ENCODE data around the gene CHPF.

CHPF gene

DNA sequence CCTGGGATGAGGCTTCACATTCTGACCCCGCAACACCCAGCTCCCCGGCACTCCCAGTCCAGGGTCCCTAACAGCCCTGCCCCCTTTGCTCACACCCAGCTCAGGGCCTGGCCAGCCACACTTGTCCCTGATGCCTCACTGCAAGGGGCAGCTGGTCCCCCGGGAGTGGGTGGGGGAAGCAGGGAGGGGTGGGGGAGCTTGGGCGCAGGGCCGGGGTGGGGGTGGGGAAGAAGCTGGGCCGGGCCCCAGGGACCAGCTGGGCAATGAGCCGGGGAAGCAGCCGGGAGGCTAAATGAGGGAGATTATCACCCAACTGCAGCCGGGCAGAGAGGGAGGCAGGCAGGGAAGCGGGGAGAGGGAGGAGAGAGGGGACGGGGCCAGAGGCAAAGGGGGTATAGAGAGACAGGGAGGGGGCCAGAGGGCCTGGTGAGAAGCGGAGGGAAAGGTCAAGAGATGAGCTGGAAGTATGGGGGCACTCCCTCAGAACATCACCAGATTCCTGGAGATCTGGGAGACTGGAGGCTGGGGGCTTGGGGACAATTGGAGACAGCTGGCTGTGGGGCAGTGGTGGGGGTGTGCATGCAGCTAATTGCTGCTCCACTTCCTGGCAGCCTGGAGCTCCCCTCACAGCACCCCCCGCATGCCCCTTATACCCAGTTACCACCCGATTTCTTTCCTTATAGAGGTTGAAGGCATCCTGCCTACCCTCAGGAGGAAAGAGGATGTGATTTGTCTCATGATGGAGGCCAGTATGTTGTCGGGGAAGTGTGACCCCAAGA lies 31.9 kb downstream of the CHPF start:
- H3K27me3 ChIP-seq (ENCODE audit: insufficient read depth, low read depth, severe bottlenecking) = no peaks in the 10 kb centered on the region
- peak; percentile 93 for DNase-seq
- TF ChIP-seq, protein P1, sequence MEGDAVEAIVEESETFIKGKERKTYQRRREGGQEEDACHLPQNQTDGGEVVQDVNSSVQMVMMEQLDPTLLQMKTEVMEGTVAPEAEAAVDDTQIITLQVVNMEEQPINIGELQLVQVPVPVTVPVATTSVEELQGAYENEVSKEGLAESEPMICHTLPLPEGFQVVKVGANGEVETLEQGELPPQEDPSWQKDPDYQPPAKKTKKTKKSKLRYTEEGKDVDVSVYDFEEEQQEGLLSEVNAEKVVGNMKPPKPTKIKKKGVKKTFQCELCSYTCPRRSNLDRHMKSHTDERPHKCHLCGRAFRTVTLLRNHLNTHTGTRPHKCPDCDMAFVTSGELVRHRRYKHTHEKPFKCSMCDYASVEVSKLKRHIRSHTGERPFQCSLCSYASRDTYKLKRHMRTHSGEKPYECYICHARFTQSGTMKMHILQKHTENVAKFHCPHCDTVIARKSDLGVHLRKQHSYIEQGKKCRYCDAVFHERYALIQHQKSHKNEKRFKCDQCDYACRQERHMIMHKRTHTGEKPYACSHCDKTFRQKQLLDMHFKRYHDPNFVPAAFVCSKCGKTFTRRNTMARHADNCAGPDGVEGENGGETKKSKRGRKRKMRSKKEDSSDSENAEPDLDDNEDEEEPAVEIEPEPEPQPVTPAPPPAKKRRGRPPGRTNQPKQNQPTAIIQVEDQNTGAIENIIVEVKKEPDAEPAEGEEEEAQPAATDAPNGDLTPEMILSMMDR (IDR thresholded peaks at IDR 0.05; ENCODE audit: low read depth, low read length) = no peak
- peak overlapping the region; percentile 98 for H3K27ac ChIP-seq
- peak overlapping the region; percentile 27 for H3K4me3 ChIP-seq (ENCODE audit: low read depth, low read length)
- H3K36me3 ChIP-seq = peaks cover under 1% of the 10 kb centered on the region
- no peaks in the 10 kb centered on the region for H3K9me3 ChIP-seq (ENCODE audit: severe bottlenecking)

GRCh38 chr2:219510512-219511135 lies 33.0 kb downstream of the CHPF start:
- DNase-seq = peak; percentile 78
- Histone ChIP-seq H3K9me3 (ENCODE audit: severe bottlenecking) (no peaks in the 10 kb centered on the region), H3K36me3 (peaks cover 10% of the 10 kb centered on the region), H3K27ac (peak overlapping the region; percentile 98), H3K4me3 (ENCODE audit: low read depth, low read length) (peak overlapping the region; percentile 39), H3K27me3 (ENCODE audit: insufficient read depth, low read depth, severe bottlenecking) (no peaks in the 10 kb centered on the region)
- TF ChIP-seq, protein P1 (IDR thresholded peaks at IDR 0.05; ENCODE audit: low read depth, low read length) = no peak

DNA sequence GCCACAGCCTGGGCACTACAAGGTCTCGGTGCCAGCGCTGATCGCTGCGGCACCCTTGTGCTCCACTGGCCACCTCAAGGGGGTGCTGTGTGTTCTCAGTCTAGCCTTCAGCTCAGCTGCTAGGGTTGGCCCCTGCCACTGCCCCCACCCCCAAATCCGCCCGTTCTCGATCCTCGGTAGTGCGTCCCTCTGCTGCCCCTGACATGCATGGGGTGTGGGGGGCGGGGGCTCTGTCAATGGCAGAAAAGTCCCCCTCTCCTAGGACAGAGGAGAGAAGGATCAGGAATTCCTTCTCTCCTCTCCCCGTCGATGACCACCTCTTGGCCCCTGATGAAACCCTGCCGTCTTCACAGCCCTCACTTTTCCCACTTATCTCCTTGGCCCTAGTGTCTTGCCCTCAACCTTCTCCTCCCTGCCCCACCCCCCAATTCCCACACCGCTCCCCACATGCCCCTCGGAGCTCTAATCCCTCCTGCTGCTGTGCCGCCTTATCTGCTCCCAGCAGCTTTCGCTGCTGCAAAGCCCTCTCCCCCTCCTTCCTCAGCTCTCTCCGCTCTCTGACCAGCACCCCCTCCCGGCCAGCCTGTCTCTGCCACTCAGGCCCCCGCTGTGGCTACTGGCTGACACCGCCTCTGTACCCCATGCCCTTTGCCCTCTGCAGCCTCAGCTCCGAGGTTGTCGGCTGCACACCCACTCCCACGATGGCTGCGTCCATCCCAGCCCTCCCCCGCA lies 33.7 kb downstream of the CHPF start:
- no peaks in the 10 kb centered on the region for H3K27me3 ChIP-seq (ENCODE audit: insufficient read depth, low read depth, severe bottlenecking)
- H3K36me3 ChIP-seq = peaks cover 10% of the 10 kb centered on the region
- peak overlapping the region; percentile 39 for H3K4me3 ChIP-seq (ENCODE audit: low read depth, low read length)
- TF ChIP-seq, protein P1 (IDR thresholded peaks at IDR 0.05; ENCODE audit: low read depth, low read length) = peak; percentile 97
- H3K27ac ChIP-seq = peak overlapping the region; percentile 98
- DNase-seq = peak; percentile 97
- H3K9me3 ChIP-seq (ENCODE audit: severe bottlenecking) = no peaks in the 10 kb centered on the region

GRCh38 chr2:219508971-219509779 lies 34.4 kb downstream of the CHPF start:
- TF ChIP-seq, protein P1 (IDR thresholded peaks at IDR 0.05; ENCODE audit: low read depth, low read length) = no peak
- DNase-seq = no peak
- H3K27ac ChIP-seq = peak overlapping the region; percentile 98

GRCh38 chr2:219508444-219508734 lies 35.2 kb downstream of the CHPF start:
- Histone ChIP-seq H3K4me3 (ENCODE audit: low read depth, low read length) (no peak overlapping the region), H3K27ac (peak overlapping the region; percentile 90), H3K36me3 (peaks cover 14% of the 10 kb centered on the region), H3K27me3 (ENCODE audit: insufficient read depth, low read depth, severe bottlenecking) (no peaks in the 10 kb centered on the region), H3K9me3 (ENCODE audit: severe bottlenecking) (no peaks in the 10 kb centered on the region)
- TF ChIP-seq, protein P1 (IDR thresholded peaks at IDR 0.05; ENCODE audit: low read depth, low read length) = no peak
- DNase-seq = no peak

More at GRCh38 chr2:219508971-219509779, 34.4 kb downstream of the CHPF start:
- Histone ChIP-seq H3K9me3 (ENCODE audit: severe bottlenecking) (no peaks in the 10 kb centered on the region), H3K27me3 (ENCODE audit: insufficient read depth, low read depth, severe bottlenecking) (no peaks in the 10 kb centered on the region), H3K4me3 (ENCODE audit: low read depth, low read length) (peak overlapping the region; percentile 6), H3K36me3 (peaks cover 14% of the 10 kb centered on the region)

Measured in WERI-Rb-1 (cell line).